Measurements from ENCODE around the gene ANO1. TPM values are rescaled to one million over a fixed set of nuclear protein-coding genes. Genes with fewer than 3 reads are reported as not detected.
"Not testable (repeated sequence)": the region's sequence is repeated elsewhere in the genome, so short reads cannot be mapped to it uniquely, and the experiment has no call there.

Gene ANO1
- total RNA-seq, 3 donors from 2014 or later = 0.14 to 0.20 (median 0.16) TPM

- no peak overlapping the region for H3K4me3 Mint-ChIP-seq
- H3K36me3 Mint-ChIP-seq (ENCODE audit: insufficient read depth) = no peaks in the 10 kb centered on the region
- H3K9me3 Mint-ChIP-seq = no peaks in the 10 kb centered on the region
- peaks cover 6% of the 10 kb centered on the region for H3K27me3 Mint-ChIP-seq (ENCODE audit: low read depth)
- DNase-seq (no peak), ATAC-seq (no peak)
- H3K4me1 Mint-ChIP-seq (ENCODE audit: low read depth) = no peaks in the 10 kb centered on the region
Observed at GRCh38 chr11:70184396-70184795, 106.3 kb downstream of the ANO1 start.

- H3K4me1 Mint-ChIP-seq (ENCODE audit: low read depth) = no peaks in the 10 kb centered on the region
- DNase-seq = no peak
- H3K4me3 Mint-ChIP-seq = no peak overlapping the region
- H3K27me3 Mint-ChIP-seq (ENCODE audit: low read depth) = peaks cover 10% of the 10 kb centered on the region
- no peaks in the 10 kb centered on the region for H3K9me3 Mint-ChIP-seq
- no peak for ATAC-seq
- no peaks in the 10 kb centered on the region for H3K36me3 Mint-ChIP-seq (ENCODE audit: insufficient read depth)
Observed at GRCh38 chr11:70185348-70186055, 107.4 kb downstream of the ANO1 start.

- Mint-ChIP-seq H3K27me3 (ENCODE audit: low read depth) (peaks cover 10% of the 10 kb centered on the region), H3K9me3 (no peaks in the 10 kb centered on the region), H3K4me3 (no peak overlapping the region), H3K36me3 (ENCODE audit: insufficient read depth) (no peaks in the 10 kb centered on the region), H3K4me1 (ENCODE audit: low read depth) (peaks cover 2% of the 10 kb centered on the region)
- ATAC-seq (no peak), DNase-seq (no peak)
Observed at GRCh38 chr11:70186420-70186819, 108.3 kb downstream of the ANO1 start.

DNA sequence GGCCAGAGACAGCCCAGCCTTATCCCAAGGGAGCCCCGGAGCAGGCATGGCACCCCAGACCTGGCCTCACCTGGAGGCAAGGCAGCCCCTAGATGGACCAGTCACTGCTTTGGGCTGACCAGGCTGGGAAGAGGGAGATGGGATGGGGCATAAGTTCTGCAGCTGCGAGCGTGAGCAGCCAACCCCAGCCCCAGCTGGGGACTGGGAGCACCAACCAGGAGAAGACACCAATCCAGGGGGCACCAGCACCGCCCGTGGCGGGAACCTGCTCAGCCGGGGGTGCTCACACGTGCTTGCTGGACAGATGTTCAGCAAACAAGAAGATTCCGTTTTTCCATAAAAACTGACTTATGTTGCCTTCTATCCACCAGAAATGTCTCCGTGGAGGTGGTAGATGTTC, 108.8 kb downstream of the ANO1 start:
- no peaks in the 10 kb centered on the region for H3K36me3 Mint-ChIP-seq (ENCODE audit: insufficient read depth)
- DNase-seq = no peak
- peaks cover 10% of the 10 kb centered on the region for H3K27me3 Mint-ChIP-seq (ENCODE audit: low read depth)
- no peak for ATAC-seq
- H3K9me3 Mint-ChIP-seq = no peaks in the 10 kb centered on the region
- H3K4me3 Mint-ChIP-seq = no peak overlapping the region
- peaks cover 3% of the 10 kb centered on the region for H3K4me1 Mint-ChIP-seq (ENCODE audit: low read depth)

GRCh38 chr11:70187771-70188170, 109.7 kb downstream of the ANO1 start:
- H3K27me3 Mint-ChIP-seq (ENCODE audit: low read depth) = peaks cover 13% of the 10 kb centered on the region
- no peaks in the 10 kb centered on the region for H3K9me3 Mint-ChIP-seq
- no peak for DNase-seq

GRCh38 chr11:70189622-70190021, 111.5 kb downstream of the ANO1 start:
- peaks cover 8% of the 10 kb centered on the region for H3K27me3 Mint-ChIP-seq (ENCODE audit: low read depth)
- no peak overlapping the region for H3K4me3 Mint-ChIP-seq
- no peaks in the 10 kb centered on the region for H3K9me3 Mint-ChIP-seq
- peaks cover 3% of the 10 kb centered on the region for H3K4me1 Mint-ChIP-seq (ENCODE audit: low read depth)
- no peaks in the 10 kb centered on the region for H3K36me3 Mint-ChIP-seq (ENCODE audit: insufficient read depth)
- DNase-seq (no peak), ATAC-seq (no peak)

More at GRCh38 chr11:70187771-70188170, 109.7 kb downstream of the ANO1 start:
- no peak for ATAC-seq
- Mint-ChIP-seq H3K4me3 (no peak overlapping the region), H3K36me3 (ENCODE audit: insufficient read depth) (no peaks in the 10 kb centered on the region), H3K4me1 (ENCODE audit: low read depth) (peaks cover 3% of the 10 kb centered on the region)

- Mint-ChIP-seq H3K4me3 (no peak overlapping the region), H3K36me3 (ENCODE audit: insufficient read depth) (no peaks in the 10 kb centered on the region), H3K9me3 (no peaks in the 10 kb centered on the region), H3K27me3 (ENCODE audit: low read depth) (peaks cover 10% of the 10 kb centered on the region), H3K4me1 (ENCODE audit: low read depth) (peaks cover 3% of the 10 kb centered on the region)
- DNase-seq (peak; percentile 38), ATAC-seq (peak; percentile 65 to 68)
Observed at GRCh38 chr11:70191495-70192140, 113.5 kb downstream of the ANO1 start.

- ATAC-seq = no peak
Observed at GRCh38 chr11:70192666-70193410, 114.7 kb downstream of the ANO1 start.

DNA sequence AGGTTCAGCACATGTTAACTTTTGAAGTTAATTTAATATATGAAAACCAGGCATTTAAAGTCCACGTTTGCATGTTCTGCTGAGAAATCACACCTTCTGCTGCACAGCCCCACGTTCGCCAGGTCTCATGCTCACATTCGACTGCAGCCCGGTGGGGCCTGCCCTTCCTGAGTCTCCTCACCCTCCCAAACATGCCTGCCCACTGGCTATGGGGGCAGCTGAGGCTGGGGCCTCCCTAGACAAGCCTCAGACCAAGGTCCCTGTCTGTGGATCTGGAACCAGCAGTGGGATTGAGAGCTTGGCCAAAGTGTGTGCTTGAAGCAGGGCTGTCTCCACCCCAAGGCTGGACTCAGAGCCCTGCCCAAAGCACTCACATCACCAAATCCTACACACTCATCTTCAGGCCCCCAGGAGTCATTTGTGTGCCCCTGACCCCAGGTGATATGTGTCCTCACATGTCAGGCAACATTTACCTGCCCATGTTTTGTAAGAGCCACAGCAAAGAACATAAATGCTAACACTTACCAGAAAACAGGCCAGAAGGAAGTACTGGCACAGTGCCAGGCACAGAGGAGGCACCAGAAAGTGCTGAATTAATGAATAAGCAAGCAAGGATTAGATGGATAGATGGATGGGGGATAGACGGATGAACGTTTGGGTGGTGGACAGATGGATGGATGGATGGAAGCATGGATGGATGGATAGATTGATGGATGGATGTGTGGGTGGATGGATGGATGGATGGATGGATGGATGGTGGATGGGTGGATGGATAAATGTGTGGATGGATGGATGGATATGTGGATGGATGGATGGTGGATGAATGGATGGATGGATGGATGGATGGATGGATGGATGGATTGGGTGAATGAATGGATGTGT, 115.5 kb downstream of the ANO1 start:
- Mint-ChIP-seq H3K27me3 (ENCODE audit: low read depth) (peaks cover 10% of the 10 kb centered on the region), H3K9me3 (no peaks in the 10 kb centered on the region), H3K4me3 (no peak overlapping the region), H3K36me3 (ENCODE audit: insufficient read depth) (no peaks in the 10 kb centered on the region), H3K4me1 (ENCODE audit: low read depth) (peaks cover 3% of the 10 kb centered on the region)
- ATAC-seq = no peak
- no peak for DNase-seq

More at GRCh38 chr11:70192666-70193410, 114.7 kb downstream of the ANO1 start:
- no peak for DNase-seq
- Mint-ChIP-seq H3K4me3 (no peak overlapping the region), H3K27me3 (ENCODE audit: low read depth) (peaks cover 10% of the 10 kb centered on the region), H3K4me1 (ENCODE audit: low read depth) (peaks cover 3% of the 10 kb centered on the region), H3K9me3 (no peaks in the 10 kb centered on the region), H3K36me3 (ENCODE audit: insufficient read depth) (no peaks in the 10 kb centered on the region)

DNA sequence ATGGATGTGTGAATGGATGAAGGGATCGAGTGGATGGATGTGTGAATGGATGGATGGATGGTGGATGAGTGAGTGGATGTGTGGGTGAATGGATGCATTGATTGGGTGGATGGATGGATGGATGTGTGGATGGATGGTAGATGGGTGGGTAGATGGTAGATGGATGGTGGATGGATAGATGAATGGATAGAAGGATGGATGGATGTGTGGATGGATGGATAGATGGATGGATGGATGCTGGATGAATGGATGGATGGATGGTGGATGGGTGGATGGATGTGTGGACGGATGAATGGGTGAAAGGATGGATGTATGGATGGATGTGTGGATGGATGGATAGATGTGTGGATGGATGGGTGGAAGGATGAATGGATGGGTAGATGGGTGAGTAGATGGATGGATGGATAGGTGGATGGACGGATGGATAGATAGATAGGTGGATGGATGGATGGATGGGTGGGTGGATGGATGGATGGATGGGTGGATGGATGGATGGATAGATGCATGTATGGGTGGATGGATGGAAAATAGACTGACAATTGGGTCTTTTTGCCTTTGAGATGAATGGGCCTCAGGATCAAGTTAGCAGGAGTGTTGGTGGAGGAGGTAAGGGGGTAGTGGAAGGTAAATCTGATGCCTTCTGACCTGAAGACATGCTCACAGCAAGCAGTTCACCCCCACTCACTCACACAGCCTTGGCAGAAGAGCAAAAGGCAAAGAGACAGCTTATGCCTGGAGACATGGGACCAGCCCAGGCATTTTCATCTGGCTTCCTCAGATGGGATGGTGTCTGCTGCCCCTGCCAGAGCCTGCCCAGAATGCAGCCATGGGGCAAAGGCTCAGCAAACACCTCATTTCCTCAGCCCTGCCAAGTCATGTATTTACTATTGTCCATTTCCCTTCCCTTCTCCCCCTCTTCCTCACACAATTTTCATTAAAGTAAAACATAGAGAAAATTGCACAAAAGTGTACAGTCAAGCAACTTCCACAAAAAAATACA, 117.0 kb downstream of the ANO1 start:
- DNase-seq = no peak
- Mint-ChIP-seq H3K27me3 (ENCODE audit: low read depth) (peaks cover 9% of the 10 kb centered on the region), H3K9me3 (no peaks in the 10 kb centered on the region), H3K36me3 (ENCODE audit: insufficient read depth) (no peaks in the 10 kb centered on the region), H3K4me1 (ENCODE audit: low read depth) (peaks cover 3% of the 10 kb centered on the region), H3K4me3 (no peak overlapping the region)
- ATAC-seq = no peak

GRCh38 chr11:70200212-70200844, 122.2 kb downstream of the ANO1 start:
- no peak for DNase-seq
- Mint-ChIP-seq H3K4me3 (no peak overlapping the region), H3K9me3 (no peaks in the 10 kb centered on the region), H3K27me3 (ENCODE audit: low read depth) (peaks cover 3% of the 10 kb centered on the region), H3K36me3 (ENCODE audit: insufficient read depth) (peaks cover 6% of the 10 kb centered on the region), H3K4me1 (ENCODE audit: low read depth) (peaks cover 19% of the 10 kb centered on the region)
- no peak for ATAC-seq

DNA sequence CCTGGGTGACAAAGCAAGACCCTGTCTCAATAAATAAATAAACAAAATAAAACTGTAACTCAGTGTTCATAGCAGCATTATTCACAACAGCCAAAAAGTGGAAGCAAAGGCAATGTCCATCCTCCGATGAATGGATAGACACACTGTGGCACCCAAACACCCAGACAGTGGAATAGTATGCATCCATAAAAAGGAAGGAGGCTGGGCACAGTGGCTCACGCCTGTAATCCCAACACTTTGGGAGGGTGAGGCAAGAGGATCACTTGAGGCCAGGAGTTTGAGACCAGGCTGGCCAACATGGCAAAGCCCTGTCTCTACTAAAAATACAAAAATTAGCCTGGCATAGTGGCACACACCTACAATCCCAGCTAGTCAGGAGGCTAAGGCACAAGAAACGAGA, 122.9 kb downstream of the ANO1 start:
- not testable (repeated sequence) for DNase-seq; H3K27me3 Mint-ChIP-seq (ENCODE audit: low read depth); H3K4me3 Mint-ChIP-seq; H3K9me3 Mint-ChIP-seq; ATAC-seq
- Mint-ChIP-seq H3K36me3 (ENCODE audit: insufficient read depth) (peaks cover 10% of the 10 kb centered on the region), H3K4me1 (ENCODE audit: low read depth) (peaks cover 26% of the 10 kb centered on the region)
